Measurements from ENCODE around the gene TRAF3.
"Not testable (repeated sequence)": the region's sequence is repeated elsewhere in the genome, so short reads cannot be mapped to it uniquely, and the experiment has no call there.

The TRAF3 gene

GRCh38 chr14:102751088-102751487 is 26.2 kb upstream of the TRAF3 start:
- no peak for DNase-seq (ENCODE audit: low spot score)

GRCh38 chr14:102752239-102752847 is 24.9 kb upstream of the TRAF3 start:
- no peak for DNase-seq (ENCODE audit: low spot score)

DNA sequence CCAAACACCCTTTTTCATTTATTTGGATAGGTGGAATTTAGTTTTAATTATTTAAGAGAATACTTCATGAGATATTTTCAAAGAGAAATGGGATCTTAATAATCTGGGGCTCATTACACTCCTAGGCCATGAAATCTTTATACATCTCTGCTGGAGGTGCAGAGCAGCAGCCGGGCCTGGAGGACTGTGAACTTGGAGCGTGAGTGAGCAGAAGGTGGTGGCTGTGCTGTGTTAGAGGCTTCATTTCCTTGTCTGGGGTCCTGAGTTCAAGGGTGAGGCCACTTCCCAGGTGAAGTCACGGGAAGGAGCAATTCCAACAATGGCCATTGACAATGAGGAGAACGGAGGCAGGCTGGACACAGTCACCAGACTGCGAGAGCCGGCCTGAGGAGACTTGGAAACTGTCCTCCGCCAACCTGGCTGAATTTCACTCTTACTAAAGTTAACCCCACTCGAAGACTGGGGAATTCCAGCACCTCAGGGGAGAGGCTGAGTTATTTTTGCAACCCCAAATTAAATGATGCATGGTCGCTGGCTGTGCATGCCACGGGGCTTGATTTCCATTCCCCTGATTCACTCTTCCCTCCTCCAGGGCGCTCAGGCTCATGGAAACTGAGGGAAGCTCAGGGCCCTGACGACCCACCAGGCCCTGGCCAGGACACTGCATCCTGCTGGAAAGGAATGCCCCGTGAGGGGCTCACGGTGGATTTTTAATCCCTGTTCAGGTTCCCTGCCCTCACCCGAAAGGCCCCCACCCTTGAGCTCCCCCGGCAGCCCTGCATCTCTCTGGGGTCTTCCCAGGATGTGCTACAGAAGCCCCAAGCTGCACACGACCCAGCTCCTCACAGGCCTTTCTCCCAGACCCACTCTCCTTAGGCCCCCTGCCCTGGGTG is 22.6 kb upstream of the TRAF3 start:
- DNase-seq (ENCODE audit: low spot score): no peak

GRCh38 chr14:102757646-102758045 is 19.6 kb upstream of the TRAF3 start:
- no peak for DNase-seq (ENCODE audit: low spot score)

GRCh38 chr14:102758087-102758486 is 19.2 kb upstream of the TRAF3 start:
- no peak for DNase-seq (ENCODE audit: low spot score)

DNA sequence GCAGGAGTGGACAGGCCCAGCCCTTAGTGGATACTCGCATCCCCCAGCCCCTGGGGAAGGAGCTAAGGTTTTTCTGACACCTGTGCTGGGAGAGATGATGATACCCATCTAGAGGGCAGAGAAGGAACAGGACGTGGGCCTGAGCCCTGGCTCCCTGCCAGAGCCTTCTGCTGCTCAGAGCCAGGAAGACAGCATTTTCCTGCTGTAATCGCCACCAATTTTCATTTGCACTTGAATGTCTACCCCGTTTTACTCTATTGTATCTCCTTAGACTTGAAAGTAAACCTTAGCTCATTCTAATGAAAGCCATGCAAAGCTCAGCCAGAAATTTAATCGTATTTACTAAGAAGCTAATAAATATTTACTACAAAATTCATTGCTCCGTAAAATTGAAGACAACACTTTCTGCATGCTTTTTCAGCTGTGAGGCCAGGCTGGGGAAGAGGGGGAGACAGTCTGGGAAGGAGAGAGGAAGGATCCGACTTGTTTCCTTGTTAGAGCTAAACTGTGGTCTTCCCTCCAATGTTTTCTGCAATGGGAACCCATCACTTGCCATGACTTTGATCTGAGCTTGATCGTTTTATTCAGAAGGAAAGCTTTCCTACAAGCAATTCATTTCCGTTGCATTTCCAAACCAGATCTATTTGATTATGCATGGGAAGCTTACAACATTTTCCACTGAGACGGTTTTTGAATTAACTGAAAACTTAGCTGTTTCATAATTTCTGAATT is 17.6 kb upstream of the TRAF3 start:
- no peak for DNase-seq (ENCODE audit: low spot score)

GRCh38 chr14:102760496-102761193 is 16.6 kb upstream of the TRAF3 start:
- DNase-seq (ENCODE audit: low spot score): no peak

GRCh38 chr14:102761206-102761605 is 16.0 kb upstream of the TRAF3 start:
- DNase-seq (ENCODE audit: low spot score): no peak

DNA sequence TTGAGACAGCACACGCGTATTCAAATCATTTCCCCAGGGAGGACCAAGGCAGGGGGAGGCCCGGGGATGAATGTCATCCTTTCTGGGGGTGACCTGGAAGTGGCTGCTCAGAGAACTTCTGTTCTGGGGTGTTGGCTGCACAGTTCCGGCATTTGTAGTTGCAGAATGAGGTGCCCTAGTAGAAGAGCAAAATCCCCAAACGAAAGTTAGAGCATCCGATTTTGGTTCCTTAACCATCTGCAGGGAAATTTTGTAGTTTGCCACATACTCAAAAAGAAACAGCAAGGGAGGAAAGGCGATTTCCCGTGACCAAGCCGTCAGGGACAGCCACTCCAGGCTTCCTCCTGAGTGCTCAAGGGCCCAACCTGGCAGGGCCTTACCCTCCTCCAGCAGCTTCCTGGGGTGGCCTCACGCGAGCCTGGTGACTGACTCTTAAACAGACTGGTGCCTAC is 13.0 kb upstream of the TRAF3 start:
- DNase-seq (ENCODE audit: low spot score): no peak

GRCh38 chr14:102765770-102766169 is 11.5 kb upstream of the TRAF3 start:
- not testable (repeated sequence) for DNase-seq (ENCODE audit: low spot score)

- no peak for DNase-seq (ENCODE audit: low spot score)
Measured at GRCh38 chr14:102768223-102769048, 8.8 kb upstream of the TRAF3 start.

GRCh38 chr14:102769049-102769327 is 8.3 kb upstream of the TRAF3 start:
- no peak for DNase-seq (ENCODE audit: low spot score)

DNA sequence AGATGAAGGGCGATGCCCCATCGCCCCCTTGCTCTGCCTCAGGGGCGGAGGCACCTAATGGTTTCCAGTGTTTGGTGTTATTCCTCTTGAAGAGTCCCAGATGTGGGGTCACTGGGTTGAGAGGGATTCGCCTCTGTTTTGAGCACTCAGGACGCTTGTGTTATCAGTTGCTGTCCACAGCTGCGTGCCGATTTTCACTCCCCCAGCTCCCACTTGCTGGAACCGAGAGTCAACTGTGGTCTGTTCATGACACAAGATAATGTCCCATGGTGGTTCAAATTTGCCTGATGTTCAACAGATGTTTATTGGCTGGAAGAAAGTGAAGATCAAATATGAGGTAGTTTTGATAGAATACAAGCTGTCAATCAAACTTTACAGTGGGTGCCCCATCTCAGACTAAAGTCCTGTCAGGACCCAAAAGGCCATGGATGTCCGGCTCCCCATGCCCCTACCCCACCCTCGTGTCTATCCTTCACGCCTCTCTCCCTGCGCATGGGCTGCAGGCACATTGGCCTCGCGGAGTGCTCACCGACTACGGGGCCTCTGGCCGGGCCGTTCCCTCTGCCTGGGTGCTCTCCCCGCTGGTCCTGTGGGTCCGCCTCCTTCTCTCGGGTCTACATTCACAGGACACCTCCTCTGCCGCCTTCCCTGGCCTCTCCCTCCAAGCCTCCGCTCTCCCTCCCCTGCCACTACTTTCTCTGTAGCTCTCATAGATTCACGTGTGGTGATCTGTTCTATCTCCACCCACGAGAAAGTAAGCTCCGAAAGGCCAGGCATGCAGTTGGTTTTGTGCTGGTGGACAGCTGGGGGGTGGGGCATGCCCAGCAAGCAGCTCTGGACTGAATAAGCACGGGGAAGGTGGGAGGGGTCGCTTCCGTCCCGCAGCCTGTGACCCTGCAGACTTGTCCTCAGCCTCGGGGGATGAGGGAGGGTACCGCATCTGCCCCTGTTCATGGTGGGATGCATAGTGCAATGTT is 6.8 kb upstream of the TRAF3 start:
- no peak for DNase-seq (ENCODE audit: low spot score)

DNA sequence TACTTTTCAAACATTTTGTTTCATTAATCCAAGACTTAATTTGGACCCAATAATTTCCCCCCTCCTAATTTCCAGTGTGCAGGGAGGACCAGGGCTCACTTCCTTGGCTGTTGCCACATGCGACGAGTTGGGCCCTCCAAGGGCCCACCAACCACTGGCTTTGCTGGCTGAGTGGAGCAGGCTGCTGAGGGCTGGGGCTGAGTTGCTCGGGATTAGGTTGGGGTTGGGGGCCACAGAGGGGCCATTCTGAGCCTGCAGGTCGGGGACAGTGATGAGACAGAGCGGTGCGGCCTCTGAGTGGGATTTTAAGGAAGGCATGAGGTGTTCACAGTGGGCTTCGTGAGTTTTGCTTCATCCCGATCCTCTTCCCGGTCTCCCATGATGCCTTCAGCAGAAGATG is 6.1 kb upstream of the TRAF3 start:
- DNase-seq (ENCODE audit: low spot score): no peak

- no peak for DNase-seq (ENCODE audit: low spot score)
Measured at GRCh38 chr14:102772781-102773570, 4.3 kb upstream of the TRAF3 start.

GRCh38 chr14:102774391-102775153 is 2.7 kb upstream of the TRAF3 start:
- DNase-seq (ENCODE audit: low spot score): peak; percentile 83

DNA sequence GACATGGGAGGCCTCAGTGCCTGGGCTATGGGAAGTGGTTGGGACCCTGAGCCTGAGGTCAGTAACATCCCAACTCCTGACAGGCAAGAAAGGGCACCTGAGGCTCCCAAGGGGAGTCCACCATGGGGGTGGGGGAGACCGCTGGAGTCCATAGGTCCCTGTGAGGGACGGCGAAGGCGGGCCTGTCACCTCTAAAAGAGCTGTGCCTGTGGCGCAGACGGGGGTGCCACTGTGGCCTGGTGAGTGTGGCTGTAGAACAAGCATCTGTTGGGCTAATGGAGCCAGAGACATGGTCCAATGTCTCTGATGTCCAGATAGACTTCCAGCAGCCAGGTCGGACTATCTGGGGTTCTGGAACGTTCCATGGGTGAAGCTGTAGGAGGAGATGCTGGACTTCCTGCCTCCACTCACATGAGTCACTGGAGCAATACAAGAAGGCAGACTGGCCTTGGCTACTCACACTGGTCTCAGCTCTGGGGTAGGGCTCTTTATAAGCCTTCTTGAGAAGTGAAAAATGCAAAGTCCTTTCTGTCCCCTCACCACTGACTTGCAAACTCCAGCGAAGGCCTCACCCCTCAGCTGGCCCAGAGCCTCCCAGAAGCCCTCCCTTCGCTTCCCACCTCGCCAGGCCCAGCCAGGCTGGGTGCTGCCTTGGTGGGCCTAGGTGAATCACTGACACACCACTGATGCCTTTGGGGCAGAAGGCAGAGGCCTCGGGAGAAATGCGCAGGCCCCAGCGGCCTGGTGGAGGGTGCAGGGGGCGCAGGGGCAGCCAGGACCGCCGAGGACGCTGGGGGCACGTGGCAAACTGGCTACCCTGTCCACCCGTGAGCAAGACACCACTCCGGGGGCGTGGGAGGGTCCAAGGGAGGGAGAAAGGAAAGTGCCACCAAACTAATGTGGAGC is 1.1 kb upstream of the TRAF3 start:
- DNase-seq (ENCODE audit: low spot score): peak; percentile 75

Measured in AG08395 (cell line).